ENCODE data around the gene DDX20.

GRCh38 chr1:111729946-111730681, 25.6 kb upstream of the DDX20 start:
- TF ChIP-seq CTCF (IDR thresholded peaks at IDR 0.05) (no peak), POLR2A (IDR thresholded peaks at IDR 0.05; ENCODE audit: low read depth) (no peak), POLR2AphosphoS5 (IDR thresholded peaks at IDR 0.05) (no peak), EP300 (IDR thresholded peaks at IDR 0.05) (no peak)
